K562 (cell line): ENCODE data around the gene CGREF1. TPM values are rescaled to one million over a fixed set of nuclear protein-coding genes. Genes with fewer than 3 reads are reported as not detected.

ENCODE experiments used
- ATAC-seq: fragments of 200-7000 bp; cut with Tn5 transposase; 3 replicates; pipeline ENCODE4 v1.9.1; 2020; ENCODE audit warnings: moderate library complexity
- BruUV-seq: library from RNA; stranded (reverse); fragments of 400-500 nt; replicated peaks from 2 replicates; lab custom pipeline; 2021; lab: Mats Ljungman, UMichigan
- CTCF ChIA-PET: fragments of 300-600 bp; formaldehyde crosslinking; extraction: SDS; loops from one replicate; lab custom pipeline; 2021; ENCODE audit warnings: low intra/inter-chr PET ratio; lab: Yijun Ruan, JAX
- POLR2A ChIA-PET: fragments of 300-600, 350-650 bp; sonication (Branson Sonifier 250); formaldehyde crosslinking; extraction: SDS; loops from one replicate; lab custom pipeline; 2021; ENCODE audit warnings: antibody characterized with exemption, inconsistent platforms; lab: Yijun Ruan, JAX
- DNase-seq, 4 experiments: peaks; one replicate each; pipeline versions ENCODE4 v3.0.0 to v3.0.0-alpha.2; 2011 to 2018; ENCODE audit warnings: low spot score in 3 of 4, mixed read lengths in 3 of 4; ENCODE audit errors: extremely low read depth in 1 of 4
- FAIRE-seq: peaks from 2 replicates; lab custom pipeline; 2011; peaks lifted over from hg19 to GRCh38; lab: Jason Lieb, UNC
- H2AFZ ChIP-seq: 2 replicates; pipeline ENCODE4 v1.6.0; 2011; ENCODE audit warnings: low read depth, low read length, control low read depth, inconsistent platforms
- H3K27ac ChIP-seq: fragments of 200-600 bp; 3 replicates; pipeline ENCODE4 v1.8.0; 2011; ENCODE audit warnings: low read depth, mild to moderate bottlenecking, control low read depth, inconsistent platforms, low read length, moderate library complexity, mixed read lengths; ENCODE audit errors: extremely low read depth
- H3K27me3 ChIP-seq, 2 experiments: fragments of 300-600 bp in 1 of 2; 2 replicates in 1 of 2; 3 replicates in 1 of 2; pipeline versions ENCODE4 v1.6.0 to v1.8.0; 2011; ENCODE audit warnings: inconsistent platforms in 2 of 2, low read length in 2 of 2, mild to moderate bottlenecking in 1 of 2, mixed read lengths in 1 of 2, moderate library complexity in 1 of 2; ENCODE audit not compliant: control insufficient read depth in 2 of 2, insufficient read depth in 2 of 2
- H3K36me3 ChIP-seq: fragments of 300-600 bp; 3 replicates; pipeline ENCODE4 v1.8.0; 2011; ENCODE audit warnings: mild to moderate bottlenecking, low read length, inconsistent platforms; ENCODE audit not compliant: control insufficient read depth, insufficient read depth
- H3K4me1 ChIP-seq, 2 experiments: fragments of 200-600 bp in 1 of 2; replicated peaks in 1 of 2; 2 replicates in 1 of 2; 3 replicates in 1 of 2; pipeline versions ENCODE4 v1.5.1 to v1.8.0; 2011; ENCODE audit warnings: inconsistent platforms in 2 of 2, low read length in 2 of 2, mild to moderate bottlenecking in 1 of 2, mixed read lengths in 1 of 2, moderate library complexity in 1 of 2; ENCODE audit not compliant: control insufficient read depth in 2 of 2, insufficient read depth in 2 of 2
- H3K4me2 ChIP-seq: 2 replicates; pipeline ENCODE4 v1.6.1; 2011; ENCODE audit warnings: low read length, control low read depth, inconsistent platforms, mixed read lengths; ENCODE audit not compliant: insufficient read depth
- H3K4me3 ChIP-seq: fragments of 200-600 bp; sonication (generic), shearing (Covaris generic); 2 replicates; pipeline ENCODE4 v1.5.1; 2016; ENCODE audit warnings: control low read depth, inconsistent platforms
- H3K79me2 ChIP-seq: fragments of 200-600 bp; 3 replicates; pipeline ENCODE4 v1.8.0; 2011; ENCODE audit warnings: low read length, inconsistent platforms; ENCODE audit not compliant: control insufficient read depth, insufficient read depth
- H3K9ac ChIP-seq, 2 experiments: 2 replicates each; pipeline versions ENCODE4 v1.6.0 to v1.6.1; 2011; ENCODE audit warnings: low read depth in 2 of 2, low read length in 2 of 2, control low read depth in 1 of 2, inconsistent platforms in 1 of 2, mild to moderate bottlenecking in 1 of 2, mixed read lengths in 1 of 2; ENCODE audit not compliant: insufficient read depth in 1 of 2
- H3K9me1 ChIP-seq: one replicate; pipeline ENCODE4 v1.6.0; 2011; ENCODE audit warnings: inconsistent platforms, mild to moderate bottlenecking, low read length, moderate library complexity; ENCODE audit not compliant: control insufficient read depth, insufficient read depth
- H3K9me3 ChIP-seq: replicated peaks from 2 replicates; pipeline ENCODE4 v1.5.1; 2011; ENCODE audit warnings: low read depth, low read length, inconsistent platforms; ENCODE audit not compliant: control insufficient read depth, insufficient read depth
- H4K20me1 ChIP-seq: replicated peaks from 2 replicates; pipeline ENCODE4 v1.6.1; 2011; ENCODE audit warnings: low read length, inconsistent platforms, mixed read lengths; ENCODE audit not compliant: control insufficient read depth, insufficient read depth
- DEAF1 ChIP-seq: fragments of 450-650 bp; formaldehyde crosslinking; IDR thresholded peaks from 2 replicates; pipeline ENCODE4 v1.4.0; 2020; ENCODE audit warnings: mild to moderate bottlenecking, moderate library complexity
- POLR2B ChIP-seq: fragments of 450-650 bp; IDR thresholded peaks from 2 replicates; pipeline ENCODE4 v1.6.1; 2018; ENCODE audit warnings: low read depth; ENCODE audit not compliant: partially characterized antibody
- WGBS: fragments of 100-300 bp; shearing (Covaris generic); methylation state at CpG from one replicate; pipeline ENCODE4 v1.1.6; 2016; ENCODE audit warnings: low coverage, mixed read lengths; ENCODE audit not compliant: insufficient coverage; ENCODE audit errors: missing lambda C conversion rate; 5-methylcytosine and 5-hydroxymethylcytosine counted together
- in situ Hi-C: fragments of 300-500 bp; cut with MboI; formaldehyde crosslinking; loops from 4 replicates; pipeline ENCODE4 v1.15.0; 2018; ENCODE audit warnings: inconsistent platforms, mixed read lengths
- intact Hi-C: fragments of 100-400 bp; cut with micrococcal nuclease; formaldehyde crosslinking; loops from 2 replicates; pipeline ENCODE4 v1.14.2; 2022
- polyA plus RNA-seq, 8 experiments: library from polyadenylated mRNA; depleted of rRNA in 4 of 8; stranded (reverse) in 5 of 8; unstranded in 3 of 8; fragments of >200 nt; fragmentation: Nextera tagmentation in 2 of 8; fragmentation: Illumina TruSeq in 1 of 8; extraction: Ambion mirVana in 2 of 8; extraction: Trizol in 1 of 8; gene quantifications; 2 replicates each; pipeline versions ENCODE4 v1.2.1 to v1.2.3, GENCODE V29; 2011 to 2014; ENCODE audit warnings: inconsistent platforms in 1 of 8, missing spikeins in 1 of 8
- total RNA-seq, 7 experiments: library from RNA; depleted of rRNA in 6 of 7; stranded (reverse); fragments of >200 nt in 6 of 7; fragmentation: Illumina TruSeq in 2 of 7; extraction: Trizol in 2 of 7; gene quantifications; 2 replicates each; pipeline versions ENCODE4 v1.2.1 to v1.2.3, GENCODE V29; 2011 to 2021; ENCODE audit warnings: low replicate concordance in 1 of 7

CGREF1 gene
- total and polyA plus RNA-seq, 9 of the 15 experiments (the other 6 are each of a cell fraction or from before 2014, with no cell fraction given) = 0.07 to 0.50 (median 0.37) TPM

- TF ChIP-seq POLR2B (peak; percentile 26), DEAF1 (CRISPR knock-in tag) (no peak)
Observed at GRCh38 chr2:27127883-27128667, 9.1 kb upstream of the CGREF1 start.

More at GRCh38 chr2:27127883-27128667, 9.1 kb upstream of the CGREF1 start:
- in situ Hi-C loops = no loop called here
- DNase-seq (no peak), FAIRE-seq (no peak), ATAC-seq (no peak)
- peaks cover 6% of the 10 kb centered on the region for H3K79me2 ChIP-seq
- H3K4me1 ChIP-seq = peaks cover 12 to 23% of the 10 kb centered on the region in 2 experiments; a peak in 4 of 5 replicates
- H4K20me1 ChIP-seq = no peaks in the 10 kb centered on the region; the same call in 1 of the 2 replicates
- ChIA-PET CTCF (no interaction called here), POLR2A (interaction anchor here (0.5 to 1.2 kb wide), 4 partner anchors 11 to 178 kb away, joined by 3 read pairs; no protein-coding TSS in a partner anchor)
- no peak overlapping the region for H2AFZ ChIP-seq
- H3K4me2 ChIP-seq = no peak overlapping the region
- WGBS = 71% methylated on average over 9 of the region's 9 CpGs
- no peaks in the 10 kb centered on the region for H3K9me3 ChIP-seq
- H3K27ac ChIP-seq = no peak overlapping the region
- no peak overlapping the region for H3K9ac ChIP-seq
- intact Hi-C loops = no loop called here
- peaks cover 38% of the 10 kb centered on the region; the same call in 2 of the 3 replicates for H3K36me3 ChIP-seq
- peaks cover 0 to 3% of the 10 kb centered on the region in 2 experiments; a peak in 3 of 5 replicates for H3K27me3 ChIP-seq
- no peak overlapping the region for H3K4me3 ChIP-seq
- no TSS peak for BruUV-seq
- peaks cover 2% of the 10 kb centered on the region for H3K9me1 ChIP-seq
